Small intestine (tissue), 7 donors: Measurements from ENCODE around the gene RIOK2. TPM values are rescaled to one million over a fixed set of nuclear protein-coding genes. Genes with fewer than 3 reads are reported as not detected.

Experiments
- DNase-seq, 2 donors: peaks; one replicate each; pipeline versions ENCODE4 v3.0.0 to v3.0.0-alpha.2; 2013
- FAIRE-seq: peaks from 2 replicates; lab custom pipeline; 2012; peaks lifted over from hg19 to GRCh38; lab: Jason Lieb, UNC
- H3K27ac ChIP-seq, 3 donors: one replicate each; pipeline ENCODE4 v1.5.1; 2013; ENCODE audit warnings: low read length in 2 of 3, mild to moderate bottlenecking in 2 of 3, control low read depth in 1 of 3, inconsistent platforms in 1 of 3, low read depth in 1 of 3, moderate library complexity in 1 of 3
- H3K27me3 ChIP-seq, 3 donors: one replicate each; pipeline ENCODE4 v1.6.1; 2013; ENCODE audit warnings: low read length in 3 of 3, inconsistent platforms in 1 of 3; ENCODE audit not compliant: control insufficient read depth in 3 of 3, insufficient read depth in 3 of 3
- H3K36me3 ChIP-seq, 3 donors: one replicate each; pipeline ENCODE4 v1.6.1; 2013; ENCODE audit warnings: low read length in 3 of 3, inconsistent platforms in 1 of 3, low read depth in 1 of 3, mild to moderate bottlenecking in 1 of 3, moderate library complexity in 1 of 3; ENCODE audit not compliant: control insufficient read depth in 3 of 3, insufficient read depth in 2 of 3
- H3K4me1 ChIP-seq, 3 donors: one replicate each; pipeline ENCODE4 v1.6.1; 2013; ENCODE audit warnings: low read length in 2 of 3, inconsistent platforms in 1 of 3, low read depth in 1 of 3, mild to moderate bottlenecking in 1 of 3, moderate library complexity in 1 of 3; ENCODE audit not compliant: control insufficient read depth in 3 of 3, insufficient read depth in 2 of 3
- H3K4me3 ChIP-seq, 3 donors: one replicate each; pipeline ENCODE4 v1.5.1; 2013; ENCODE audit warnings: low read length in 3 of 3, control low read depth in 1 of 3, inconsistent platforms in 1 of 3, low read depth in 1 of 3, mild to moderate bottlenecking in 1 of 3, moderate library complexity in 1 of 3
- H3K9me3 ChIP-seq, 2 donors: one replicate each; pipeline ENCODE4 v1.6.1; 2013; ENCODE audit warnings: low read depth in 1 of 2, low read length in 1 of 2; ENCODE audit not compliant: control insufficient read depth in 2 of 2, insufficient read depth in 1 of 2
- WGBS, 3 donors: extraction: QIAGEN DNeasy Blood & Tissue Kit; methylation state at CpG; one replicate each; pipeline ENCODE4 v1.1.7; 2013; 5-methylcytosine and 5-hydroxymethylcytosine counted together
- polyA plus RNA-seq, 4 donors: library from polyadenylated mRNA; stranded (reverse) in 3 of 4; unstranded in 1 of 4; fragments of 200-250 nt in 3 of 4; fragments of 120-200 nt in 1 of 4; gene quantifications; one replicate each; pipeline versions ENCODE4 v1.2.1 to v1.2.3, GENCODE V29; 2013
- donor health status: healthy with polysubstance abuse.
- donor health status: control.
- donor health status: control.
- donor health status: Bipolar disorder and iron deficiency.
- donor health status: healthy.

Gene RIOK2
- polyA plus RNA-seq, 4 donors: 6.9 to 33.6 (median 13.4) TPM

DNA sequence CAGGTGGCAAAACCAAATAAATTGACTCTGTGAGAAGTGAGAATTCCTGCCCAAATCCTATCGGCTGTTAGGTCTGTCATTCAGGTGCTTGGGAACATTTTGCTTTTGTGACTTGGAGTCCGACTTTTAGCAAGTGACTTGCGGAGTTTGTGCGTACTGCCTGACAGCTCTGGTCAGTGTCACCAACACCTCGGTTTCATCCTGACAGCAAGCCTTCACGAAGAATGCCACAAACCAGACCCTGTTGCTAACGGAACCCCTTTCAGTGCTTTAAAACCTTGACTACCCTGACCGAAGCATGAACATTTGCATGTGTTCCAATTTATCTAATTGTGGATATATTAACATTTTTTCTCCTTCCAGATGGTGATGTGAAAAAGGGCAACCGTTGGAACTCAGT is 67.1 kb downstream of the RIOK2 start:
- DNase-seq: no peak
- 86 to 91% (median 89%) methylated on average over 9 of the region's 9 CpGs for WGBS, 3 donors

DNA sequence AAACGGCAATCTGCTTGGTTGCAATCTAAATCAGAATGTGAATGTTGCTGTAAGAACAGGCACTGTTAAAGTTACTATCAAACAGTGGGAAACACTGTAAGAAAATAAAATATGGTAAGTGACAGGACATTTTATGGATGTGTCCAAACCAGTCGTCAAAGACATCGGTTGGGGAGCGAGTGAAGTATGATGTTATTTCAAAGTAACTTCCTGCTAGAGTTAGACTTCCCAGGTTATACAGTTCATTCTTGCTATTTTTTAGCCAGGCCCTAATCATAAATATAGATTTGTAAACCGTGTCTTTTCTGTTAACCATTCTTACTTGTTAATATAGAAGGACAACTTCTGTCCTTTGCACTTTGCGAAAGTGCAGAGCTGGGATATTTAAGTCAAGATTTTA is 70.8 kb downstream of the RIOK2 start:
- FAIRE-seq (no peak), DNase-seq (peak; percentile 3 to 47)
- Histone ChIP-seq H3K9me3 (no peaks in the 10 kb centered on the region), H3K36me3 (no peaks in the 10 kb centered on the region), H3K27me3 (no peaks in the 10 kb centered on the region), H3K4me3 (no peak overlapping the region), H3K4me1 (peaks cover 0 to 17% (median 5%) of the 10 kb centered on the region in 3 donors), H3K27ac (peak overlapping the region in 1 of 3 donors; percentile 29)
- 29 to 52% (median 46%) methylated on average over 6 of the region's 6 CpGs for WGBS, 3 donors

More for the DNA sequence above, 67.1 kb downstream of the RIOK2 start:
- Histone ChIP-seq H3K27me3 (no peaks in the 10 kb centered on the region), H3K36me3 (no peaks in the 10 kb centered on the region), H3K4me3 (no peak overlapping the region), H3K9me3 (no peaks in the 10 kb centered on the region), H3K4me1 (peaks cover 0 to 15% (median 5%) of the 10 kb centered on the region in 3 donors), H3K27ac (no peak overlapping the region)
- FAIRE-seq: no peak

- WGBS, 3 donors: 6 to 44% (median 18%) methylated on average over 4 of the region's 4 CpGs
- Histone ChIP-seq H3K4me1 (peaks cover 0 to 17% (median 5%) of the 10 kb centered on the region in 3 donors), H3K27me3 (no peaks in the 10 kb centered on the region), H3K36me3 (no peaks in the 10 kb centered on the region), H3K9me3 (no peaks in the 10 kb centered on the region), H3K27ac (peak overlapping the region in 1 of 3 donors; percentile 29), H3K4me3 (no peak overlapping the region)
- FAIRE-seq (no peak), DNase-seq (peak; percentile 82 to 84)
These were observed 71.4 kb downstream of the RIOK2 start for GRCh38 chr5:97111616-97112015.

GRCh38 chr5:97111004-97111403 is 72.0 kb downstream of the RIOK2 start:
- Histone ChIP-seq H3K9me3 (no peaks in the 10 kb centered on the region), H3K36me3 (no peaks in the 10 kb centered on the region), H3K4me1 (peaks cover 2 to 21% (median 5%) of the 10 kb centered on the region in 3 donors), H3K4me3 (no peak overlapping the region), H3K27me3 (no peaks in the 10 kb centered on the region), H3K27ac (no peak overlapping the region)
- WGBS, 3 donors: 52 to 79% (median 77%) methylated on average over 5 of the region's 5 CpGs
- no peak for FAIRE-seq
- no peak for DNase-seq

Other genes with a start within 250 kb of the RIOK2 start
- 10 to 100 TPM in 1 of 4 donors, 1 to 10 TPM in 3; 1.1 to 22.2 (median 4.3) TPM for gene LNPEP, start 247.2 kb downstream of the RIOK2 start, polyA plus RNA-seq
- gene LIX1, start 40.6 kb downstream of the RIOK2 start, polyA plus RNA-seq: 1 to 10 TPM in 1 of 4 donors, under 1 TPM in 1, not detected in 2; 0.85 to 3.0 TPM